ENCODE measurements around the gene NAGA. TPM values are rescaled to one million over a fixed set of nuclear protein-coding genes. Genes with fewer than 3 reads are reported as not detected.
"Not testable (repeated sequence)": the region's sequence is repeated elsewhere in the genome, so short reads cannot be mapped to it uniquely, and the experiment has no call there.

NAGA gene
- total RNA-seq: 1 to 10 TPM; 7.8 to 9.1 TPM
- polyA plus RNA-seq: 10 to 100 TPM in 2 of 3 donors, 1 to 10 TPM in 1; 8.2 to 11.2 (median 10.2) TPM
- 8.1 to 26.8 (median 18.4) reads per million in 6 experiments for total RNA-seq

DNA sequence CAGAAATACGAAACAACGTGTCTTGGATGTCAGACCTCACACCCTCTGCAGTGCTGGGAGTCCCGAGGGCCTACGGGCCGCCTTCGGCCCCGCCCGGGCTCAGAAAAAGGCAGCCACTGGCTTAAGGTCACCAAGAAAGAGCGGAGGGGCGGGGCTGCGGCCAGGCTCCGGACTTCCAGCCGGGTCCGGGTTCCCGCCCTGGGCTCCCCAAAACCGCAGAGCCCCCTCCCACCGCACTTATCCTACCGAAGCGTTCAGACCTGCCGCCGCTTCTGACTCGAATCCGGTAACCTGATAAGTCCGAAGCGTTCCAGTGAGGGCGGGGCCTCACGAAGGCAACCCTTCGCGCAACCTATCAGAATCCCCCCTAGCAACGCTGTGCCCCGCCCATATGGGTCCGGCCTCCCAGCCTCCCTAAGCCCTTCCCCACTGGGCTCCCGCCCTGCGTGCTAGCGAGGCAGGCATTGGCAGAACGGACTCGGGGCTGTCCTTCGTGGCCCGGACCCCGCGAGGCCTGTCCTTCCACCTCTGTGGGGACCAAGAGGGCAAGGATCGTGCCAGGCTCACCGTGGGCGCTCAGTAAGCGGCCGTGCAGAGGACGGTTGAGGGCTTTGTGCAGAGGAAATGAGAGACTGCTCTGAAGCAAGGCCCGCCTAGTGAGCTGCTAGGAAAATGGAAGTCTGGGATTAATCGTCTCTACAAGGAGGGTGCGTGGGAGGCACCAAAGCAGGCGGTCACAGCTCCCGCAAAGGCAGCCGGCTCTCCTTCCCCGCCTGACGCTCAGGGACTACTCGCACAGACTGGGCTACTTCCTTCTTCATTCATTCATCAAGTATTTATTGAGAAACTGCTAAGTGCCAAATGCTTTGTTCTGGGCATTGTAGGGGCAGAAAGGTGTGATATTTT, at the start of gene NAGA:
Gene NAGA, minus strand, starts transcription at position 296 of the 906 bp plus-strand sequence. CDS start 515 bp downstream, outside the sequence.
- peaks cover 21 to 53% (median 38%) of the 10 kb centered on the region in 4 donors for H3K4me1 Mint-ChIP-seq
- peak within 1 kb of the TSS; percentile 64 to 95 (median 92) for H3K27ac Mint-ChIP-seq
- POLR2A ChIA-PET: interaction anchor here (0.6 to 3.0 kb wide), 6 partner anchors 9 to 1951 kb away, joined by 3 to 46 read pairs (median 4); partner anchors contain the start of genes NDUFA6, SMDT1 and WBP2NL
- H3K4me3 Mint-ChIP-seq: peak within 1 kb of the TSS; percentile 86 to 97 (median 93)
- peaks cover 0 to 14% (median 4%) of the 10 kb centered on the region in 3 donors for H3K36me3 Mint-ChIP-seq
- DNase-seq (peak; percentile 79 to 95 (median 88)), ATAC-seq (peak; percentile 96 to 98)
- no peaks in the 10 kb centered on the region for H3K9me3 Mint-ChIP-seq
- no peaks in the 10 kb centered on the region for H3K27me3 Mint-ChIP-seq

DNA sequence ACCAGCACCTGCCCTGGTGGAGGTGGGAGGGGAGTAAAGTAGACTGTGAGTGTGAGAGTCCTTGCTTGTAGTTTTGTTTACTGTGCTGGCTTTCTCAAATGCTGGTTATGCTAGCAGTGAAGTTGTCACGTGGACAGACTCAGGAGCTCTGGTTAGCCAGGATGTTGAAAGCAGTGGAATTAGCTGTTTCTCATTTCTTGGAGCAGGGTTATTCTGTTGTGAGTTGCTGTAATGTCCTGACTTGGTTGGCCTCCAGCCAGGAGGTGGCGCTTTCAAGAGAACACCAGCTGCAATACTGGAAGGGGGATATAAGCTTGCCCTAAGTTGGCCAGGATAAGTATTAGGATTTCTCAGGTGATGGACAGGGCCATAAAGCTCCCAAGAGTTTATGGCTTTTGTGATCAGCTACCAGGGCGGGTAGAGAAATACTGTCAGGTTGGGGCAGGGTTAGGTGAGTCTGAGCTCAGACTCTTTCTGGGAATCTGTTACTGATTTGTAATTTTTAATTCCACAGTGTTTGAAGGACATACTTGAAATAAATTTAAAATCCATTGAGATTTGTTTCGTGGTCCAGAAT, 46.3 kb upstream of the NAGA start:
- Mint-ChIP-seq H3K9me3 (peaks cover 0 to 24% (median 8%) of the 10 kb centered on the region in 9 donors), H3K4me1 (peaks cover 17 to 36% (median 30%) of the 10 kb centered on the region in 4 donors), H3K4me3 (no peak overlapping the region), H3K36me3 (peaks cover 0 to 15% (median 3%) of the 10 kb centered on the region in 3 donors), H3K27me3 (no peaks in the 10 kb centered on the region), H3K27ac (no peak overlapping the region)
- ATAC-seq (no peak), DNase-seq (no peak)
- POLR2A ChIA-PET: interaction anchor here (0.6 kb wide), 1 partner anchor 22 kb away, joined by 3 read pairs; no protein-coding TSS in a partner anchor

DNA sequence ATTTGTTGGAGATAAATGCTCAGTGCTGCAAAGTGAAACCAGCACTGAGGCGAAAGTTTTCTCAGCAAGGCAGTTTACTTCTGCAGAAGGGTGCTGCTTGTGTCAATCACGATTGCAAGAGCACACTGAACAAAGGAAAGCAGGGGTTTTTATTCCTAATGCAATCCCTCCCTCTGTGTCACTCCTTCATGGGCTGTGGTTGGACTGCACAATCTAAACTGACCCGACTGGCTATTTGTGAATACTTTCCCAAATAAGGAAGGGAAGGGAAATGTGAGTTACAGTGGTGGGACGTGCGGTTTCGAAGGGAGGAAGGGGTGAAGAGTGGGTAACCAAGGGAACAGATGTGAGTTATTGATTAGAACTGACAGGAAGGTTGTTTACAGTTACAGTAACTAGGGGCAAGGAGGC, 44.8 kb upstream of the NAGA start:
- H3K27me3 Mint-ChIP-seq, ATAC-seq, H3K4me3 Mint-ChIP-seq, DNase-seq, POLR2A ChIA-PET: not testable (repeated sequence)
- Mint-ChIP-seq H3K36me3 (peaks cover 0 to 15% (median 3%) of the 10 kb centered on the region in 3 donors), H3K9me3 (peaks cover 0 to 24% (median 8%) of the 10 kb centered on the region in 9 donors), H3K4me1 (peaks cover 12 to 22% (median 17%) of the 10 kb centered on the region in 4 donors), H3K27ac (peak overlapping the region in 1 of 10 donors; percentile 49)

DNA sequence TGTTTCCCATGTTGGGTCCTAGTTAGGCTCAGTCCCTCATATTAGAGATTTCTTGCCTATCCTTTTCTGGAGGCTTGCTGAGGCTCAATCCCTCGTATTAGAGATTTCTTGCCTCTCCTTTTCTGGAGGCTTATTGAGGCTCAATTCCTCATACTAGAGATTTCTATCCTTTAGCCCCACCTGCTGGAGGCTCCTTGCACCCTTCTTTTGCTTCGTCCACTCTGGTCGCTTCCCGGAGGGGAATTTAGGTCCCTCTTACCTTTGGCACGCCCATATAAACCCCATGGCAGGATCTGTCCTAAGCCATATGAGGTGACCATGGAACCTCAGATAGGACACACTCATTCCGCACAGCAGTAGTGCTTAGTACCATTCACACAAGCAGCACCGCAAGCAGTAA, 44.1 kb upstream of the NAGA start:
- POLR2A ChIA-PET: no interaction called here
- Mint-ChIP-seq H3K4me3 (no peak overlapping the region), H3K36me3 (peaks cover 0 to 15% (median 3%) of the 10 kb centered on the region in 3 donors), H3K27me3 (no peaks in the 10 kb centered on the region), H3K4me1 (peaks cover 6 to 15% (median 11%) of the 10 kb centered on the region in 4 donors), H3K27ac (no peak overlapping the region), H3K9me3 (peaks cover 0 to 24% (median 8%) of the 10 kb centered on the region in 9 donors)
- ATAC-seq (no peak), DNase-seq (no peak)

DNA sequence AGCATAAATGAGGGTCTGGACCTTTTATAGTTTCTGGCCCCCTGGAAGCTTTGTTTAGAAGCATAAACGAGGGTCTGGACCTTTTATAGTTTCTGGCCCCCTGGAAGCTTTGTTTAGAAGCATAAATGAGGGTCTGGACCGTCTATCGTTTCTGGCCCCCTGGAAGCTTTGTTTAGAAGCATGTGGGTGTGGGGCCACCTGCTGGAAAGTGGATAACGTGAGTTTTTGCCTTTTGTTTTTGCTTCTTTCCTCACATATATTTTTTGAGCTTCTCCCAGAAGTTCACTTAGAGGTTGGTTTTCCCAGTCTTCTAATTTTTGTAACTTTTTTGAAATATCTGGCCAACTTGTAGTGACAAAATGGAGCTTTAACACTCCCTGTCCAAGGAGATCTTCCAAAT, 42.2 kb upstream of the NAGA start:
- H3K9me3 Mint-ChIP-seq: peaks cover 0 to 24% (median 8%) of the 10 kb centered on the region in 9 donors
- H3K27me3 Mint-ChIP-seq, POLR2A ChIA-PET, H3K4me1 Mint-ChIP-seq, H3K27ac Mint-ChIP-seq, H3K4me3 Mint-ChIP-seq, DNase-seq, ATAC-seq: not testable (repeated sequence)
- H3K36me3 Mint-ChIP-seq: peaks cover 0 to 19% (median 6%) of the 10 kb centered on the region in 3 donors

DNA sequence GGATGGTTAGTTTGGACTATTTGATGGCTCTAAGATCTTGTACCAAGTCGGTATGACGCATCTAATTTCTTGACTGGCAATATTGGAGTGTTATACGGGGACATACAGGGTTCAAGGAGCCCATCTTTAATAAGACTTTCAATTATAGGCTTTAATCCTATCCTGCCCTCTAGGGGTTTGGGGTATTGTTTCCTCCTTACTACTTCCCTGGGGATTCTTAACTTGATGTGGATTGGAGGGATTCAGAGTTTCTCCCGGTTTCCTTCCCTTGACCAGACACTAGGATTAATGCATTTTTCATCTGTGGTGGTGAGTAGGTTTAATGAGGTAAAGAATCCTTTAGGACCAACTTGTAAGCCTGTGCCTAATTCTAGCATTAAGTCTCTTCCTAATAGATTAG, 41.2 kb upstream of the NAGA start:
- POLR2A ChIA-PET: no interaction called here
- Mint-ChIP-seq H3K9me3 (peaks cover 0 to 24% (median 8%) of the 10 kb centered on the region in 9 donors), H3K4me3 (no peak overlapping the region), H3K27ac (no peak overlapping the region), H3K4me1 (peaks cover 0 to 1% (median 0%) of the 10 kb centered on the region in 4 donors), H3K36me3 (peaks cover 0 to 19% (median 6%) of the 10 kb centered on the region in 3 donors), H3K27me3 (no peaks in the 10 kb centered on the region)
- ATAC-seq (no peak), DNase-seq (no peak)

DNA sequence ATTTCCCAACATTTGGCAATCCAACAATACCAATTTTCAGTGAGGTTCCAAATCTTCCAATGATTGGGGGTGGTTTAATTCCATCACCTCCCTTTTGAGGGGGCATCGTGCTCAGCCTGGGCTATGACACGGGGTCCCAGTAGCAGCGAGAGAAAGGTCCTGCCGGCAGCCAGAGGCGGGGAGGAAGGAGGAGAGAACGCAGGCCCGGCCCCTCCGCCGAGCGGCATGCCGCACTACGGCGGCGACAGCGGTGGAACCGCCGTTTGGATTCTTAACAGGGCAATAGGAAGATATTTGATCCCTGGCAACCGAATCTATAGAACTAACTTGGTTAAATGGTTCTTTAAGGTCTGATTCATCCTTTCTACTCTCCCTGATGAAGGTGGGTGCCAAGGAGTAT, 38.2 kb upstream of the NAGA start:
- Mint-ChIP-seq H3K36me3 (peaks cover 3 to 12% (median 7%) of the 10 kb centered on the region in 3 donors), H3K4me1 (peaks cover 0 to 4% (median 0%) of the 10 kb centered on the region in 4 donors), H3K27me3 (no peaks in the 10 kb centered on the region), H3K9me3 (peaks cover 0 to 12% (median 6%) of the 10 kb centered on the region in 9 donors), H3K27ac (no peak overlapping the region), H3K4me3 (no peak overlapping the region)
- DNase-seq (no peak), ATAC-seq (no peak)
- POLR2A ChIA-PET: no interaction called here

DNA sequence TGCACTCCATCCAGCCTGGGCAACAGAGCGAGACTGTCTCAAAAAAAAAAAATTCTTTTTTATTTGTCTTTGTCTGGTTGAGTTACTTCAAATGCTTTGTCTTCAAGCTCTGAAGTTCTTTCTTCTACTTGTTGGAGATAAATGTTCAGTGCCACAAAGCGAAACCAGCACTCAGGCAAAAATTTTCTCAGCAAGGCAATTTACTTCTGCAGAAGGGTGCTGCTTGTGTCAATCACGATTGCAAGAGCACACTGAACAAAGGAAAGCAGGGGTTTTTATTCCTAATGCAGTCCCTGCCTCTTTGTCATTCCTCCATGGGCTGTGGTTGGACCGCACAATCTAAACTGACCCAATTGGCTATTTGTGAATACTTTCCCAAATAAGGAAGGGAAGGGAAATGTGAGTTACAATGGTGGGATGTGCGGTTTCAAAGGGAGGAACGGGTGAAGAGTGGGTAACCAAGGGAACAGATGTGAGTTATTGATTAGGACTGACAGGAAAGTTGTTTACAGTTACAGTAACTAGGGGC, 33.8 kb upstream of the NAGA start:
- Mint-ChIP-seq H3K9me3 (peaks cover 0 to 47% (median 14%) of the 10 kb centered on the region in 9 donors), H3K36me3 (peaks cover 14 to 35% (median 24%) of the 10 kb centered on the region in 3 donors), H3K27ac (peak overlapping the region in 1 of 10 donors; percentile 81)
- not testable (repeated sequence) for H3K4me1 Mint-ChIP-seq, ATAC-seq, H3K4me3 Mint-ChIP-seq, H3K27me3 Mint-ChIP-seq, DNase-seq
- POLR2A ChIA-PET: interaction anchor here (0.6 kb wide), 1 partner anchor 52 kb away, joined by 3 read pairs; no protein-coding TSS in a partner anchor

DNA sequence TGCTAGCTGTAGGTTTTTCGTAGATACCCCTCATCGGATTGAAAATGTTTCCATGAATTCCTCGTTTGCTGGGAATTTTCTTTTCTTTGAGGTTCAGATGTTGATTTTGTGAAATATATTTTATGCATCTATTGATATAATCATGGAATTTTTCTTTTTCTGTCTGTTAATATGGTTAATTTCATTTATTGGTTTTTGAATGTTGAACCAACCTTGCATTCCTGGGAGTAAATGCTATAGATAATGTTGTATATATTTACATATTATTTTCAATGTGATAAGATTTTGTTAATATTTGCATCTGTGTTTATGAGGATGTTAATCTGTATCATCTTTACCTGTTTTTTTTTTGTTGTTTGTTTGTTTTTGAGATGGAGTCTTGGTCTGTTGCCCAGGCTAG, 30.6 kb upstream of the NAGA start:
- POLR2A ChIA-PET: interaction anchor here (0.7 kb wide), 2 partner anchors 24 to 52 kb away, joined by 3 to 4 read pairs; no protein-coding TSS in a partner anchor

DNA sequence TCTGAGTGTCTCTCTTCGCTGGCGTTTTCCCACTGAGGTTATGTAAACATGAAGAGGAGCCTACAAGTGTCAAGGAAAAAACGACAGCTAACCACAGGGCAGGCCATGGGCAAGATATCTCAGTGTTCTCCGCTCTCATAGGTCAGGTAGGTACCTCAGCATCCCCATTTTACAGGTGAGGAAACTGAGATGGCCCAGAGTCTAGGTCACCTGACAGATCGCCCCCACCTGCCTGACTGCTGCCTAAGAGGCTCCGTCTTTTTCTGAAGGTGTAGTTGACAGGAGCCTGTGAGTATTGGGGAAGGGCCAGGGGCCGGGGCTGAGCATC, 20.8 kb upstream of the NAGA start:
- ATAC-seq (no peak), DNase-seq (no peak)
- Mint-ChIP-seq H3K27me3 (no peaks in the 10 kb centered on the region), H3K4me3 (peak overlapping the region; percentile 94 to 99 (median 98)), H3K36me3 (peaks cover 0 to 15% (median 2%) of the 10 kb centered on the region in 3 donors), H3K4me1 (peaks cover 17 to 41% (median 26%) of the 10 kb centered on the region in 4 donors), H3K27ac (peak overlapping the region; percentile 95 to 100 (median 99)), H3K9me3 (no peaks in the 10 kb centered on the region)
- POLR2A ChIA-PET: interaction anchor here (0.6 to 6.0 kb wide), 11 partner anchors 11 to 352 kb away, joined by 3 to 163 read pairs (median 5); partner anchors contain the start of genes NAGA, PHETA2, SMDT1 and TCF20

More for the DNA sequence above, 30.6 kb upstream of the NAGA start:
- DNase-seq (no peak), ATAC-seq (no peak)
- Mint-ChIP-seq H3K9me3 (peaks cover 0 to 53% (median 17%) of the 10 kb centered on the region in 9 donors), H3K27ac (no peak overlapping the region), H3K36me3 (peaks cover 15 to 40% (median 24%) of the 10 kb centered on the region in 3 donors), H3K4me3 (no peak overlapping the region), H3K4me1 (peaks cover 0 to 3% (median 0%) of the 10 kb centered on the region in 4 donors), H3K27me3 (no peaks in the 10 kb centered on the region)

DNA sequence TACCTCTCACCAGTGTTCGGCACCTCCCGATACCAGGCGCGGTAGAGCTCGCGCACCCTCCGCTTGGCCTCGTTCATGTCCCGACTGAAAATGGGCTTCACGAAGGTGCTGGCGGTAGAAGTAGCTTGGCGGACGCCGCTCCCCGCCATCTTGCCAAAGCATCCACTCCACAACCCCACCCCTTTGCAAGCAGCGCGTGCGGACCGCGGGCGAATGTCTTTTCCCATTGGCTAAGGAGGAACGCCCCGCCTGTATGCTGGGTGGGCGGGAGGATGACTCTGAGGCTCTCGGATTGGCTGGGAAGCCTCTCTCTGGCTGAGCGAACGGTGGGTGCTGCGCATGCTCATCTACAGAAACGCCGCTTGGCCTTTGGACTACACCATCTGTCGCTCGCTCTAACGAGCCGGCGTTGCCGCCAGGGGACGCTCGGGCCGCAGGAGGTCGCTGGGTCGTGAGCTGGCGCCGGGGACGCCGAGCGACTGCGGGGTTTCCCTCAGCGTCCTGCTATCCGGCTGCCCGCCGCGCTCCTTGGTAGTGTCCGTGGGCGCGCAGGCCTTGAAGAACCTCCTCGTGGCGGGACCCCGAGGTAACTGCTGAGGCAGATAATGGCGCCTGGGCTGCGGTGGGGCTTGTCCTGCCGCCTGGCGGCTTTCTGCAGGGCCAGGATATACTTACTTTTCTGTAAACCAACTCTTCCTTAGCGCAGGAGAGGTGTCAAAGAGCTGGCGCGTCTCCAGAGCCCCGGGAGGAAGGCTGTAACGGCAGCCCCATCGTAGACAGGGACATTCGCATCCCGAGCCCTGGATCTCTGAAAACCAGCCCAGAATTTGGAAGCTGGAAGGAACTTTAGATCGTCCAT, 20.2 kb upstream of the NAGA start, which contains the start of gene NDUFA6:
Gene NDUFA6, minus strand, starts transcription at position 177 of the 859 bp plus-strand sequence. Its CDS starts 28 bp downstream, at position 149.
- peak within 1 kb of the TSS; percentile 94 to 99 (median 98) for H3K4me3 Mint-ChIP-seq
- peaks cover 16 to 44% (median 28%) of the 10 kb centered on the region in 4 donors for H3K4me1 Mint-ChIP-seq
- peak within 1 kb of the TSS; percentile 95 to 100 (median 99) for H3K27ac Mint-ChIP-seq
- peak; percentile 92 to 99 (median 98) for DNase-seq
- peak; percentile 86 to 92 for ATAC-seq
- POLR2A ChIA-PET: interaction anchor here (0.6 to 6.0 kb wide), 13 partner anchors 11 to 524 kb away, joined by 3 to 163 read pairs (median 5); partner anchors contain the start of genes NAGA, PHETA2, POLDIP3 and SMDT1
- no peaks in the 10 kb centered on the region for H3K9me3 Mint-ChIP-seq
- H3K36me3 Mint-ChIP-seq: peaks cover 0 to 19% (median 2%) of the 10 kb centered on the region in 3 donors
- H3K27me3 Mint-ChIP-seq: no peaks in the 10 kb centered on the region

Data from naive thymus-derived CD8-positive, alpha-beta T cell (primary cell).